Stimulated activated CD4-positive, alpha-beta T cell treated with anti-CD3 and anti-CD28 coated beads, Interleukin-4, amount 100 ng/mL, for 24 hours (primary cell): ENCODE measurements around the gene MAP4K3.

Experiments used
- DNase-seq: peaks from one replicate; pipeline ENCODE4 v3.0.0-alpha.2; 2020

Gene MAP4K3

DNA sequence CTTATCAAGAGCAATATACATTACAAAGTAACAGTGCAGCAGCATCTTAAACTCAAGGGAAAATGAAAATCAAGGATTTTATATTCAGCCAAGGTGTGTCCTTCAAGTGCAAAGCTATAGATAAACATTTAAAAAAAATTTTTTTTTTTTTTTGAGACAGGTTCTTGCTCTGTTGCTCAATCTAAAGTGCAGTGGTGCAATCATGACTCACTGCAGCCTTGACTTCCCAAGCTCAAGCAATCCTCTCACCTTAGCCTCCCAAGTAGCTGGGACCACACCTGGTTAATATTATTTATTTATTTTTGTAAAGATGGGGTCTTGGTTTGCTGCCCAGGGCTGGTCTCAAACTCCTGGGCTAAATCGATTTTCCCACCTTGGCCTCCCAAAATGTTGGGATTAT lies 202.3 kb downstream of the MAP4K3 start:
- no peak for DNase-seq

DNA sequence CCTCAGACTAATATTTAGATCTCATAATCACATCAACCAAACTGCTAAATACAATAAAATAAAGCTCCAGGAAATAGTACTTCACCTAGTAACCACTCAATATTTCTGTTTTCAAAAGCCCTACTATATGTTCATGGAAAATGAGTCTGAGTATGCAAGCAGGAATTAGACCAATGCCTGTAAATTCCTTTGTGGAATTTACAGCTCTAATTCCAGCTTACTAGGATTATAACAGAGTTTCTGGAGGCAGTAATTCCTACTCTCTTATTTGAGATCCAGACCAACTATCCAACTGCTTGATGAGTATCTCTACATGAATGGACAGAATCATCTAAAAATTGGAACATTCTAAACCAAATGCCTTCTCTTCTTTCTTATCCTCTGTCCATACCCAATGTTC lies 204.9 kb downstream of the MAP4K3 start:
- DNase-seq = no peak

DNA sequence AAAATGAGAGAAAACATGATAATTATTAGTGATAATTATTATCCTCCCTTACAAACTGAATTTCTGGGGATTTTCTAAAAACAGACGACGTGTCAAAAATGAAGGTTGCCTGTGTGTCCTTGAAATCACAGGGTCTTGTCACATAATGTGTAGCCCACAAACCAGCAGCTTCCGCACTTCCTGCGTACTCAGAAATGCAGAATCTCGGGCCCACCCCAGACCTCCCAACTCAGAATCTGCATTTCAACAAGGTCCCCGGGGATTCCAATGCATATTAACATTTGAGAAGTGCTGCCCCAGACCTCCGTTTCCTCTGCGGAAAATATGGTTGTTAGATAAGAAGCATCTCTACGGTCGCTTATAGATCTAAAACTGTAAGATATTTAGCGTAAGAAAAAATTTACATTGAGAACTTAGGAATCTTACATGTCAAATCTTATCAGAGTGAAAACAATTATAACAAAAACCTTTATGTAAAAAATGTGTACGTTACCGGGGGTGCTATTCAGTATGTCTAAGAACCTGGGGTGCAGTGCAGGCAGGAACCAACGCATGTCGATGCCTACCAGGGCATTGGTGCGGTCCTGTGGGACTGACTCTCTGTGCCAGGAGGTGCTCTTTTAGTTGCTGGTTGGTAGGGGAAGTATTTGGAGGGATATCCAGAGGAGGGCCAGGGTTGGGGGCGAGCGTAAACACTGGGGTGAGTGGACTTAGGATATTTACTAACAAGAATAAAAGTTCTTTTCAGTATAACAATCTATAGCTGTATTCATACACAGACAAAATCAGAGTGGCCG lies 208.5 kb downstream of the MAP4K3 start:
- no peak for DNase-seq

DNA sequence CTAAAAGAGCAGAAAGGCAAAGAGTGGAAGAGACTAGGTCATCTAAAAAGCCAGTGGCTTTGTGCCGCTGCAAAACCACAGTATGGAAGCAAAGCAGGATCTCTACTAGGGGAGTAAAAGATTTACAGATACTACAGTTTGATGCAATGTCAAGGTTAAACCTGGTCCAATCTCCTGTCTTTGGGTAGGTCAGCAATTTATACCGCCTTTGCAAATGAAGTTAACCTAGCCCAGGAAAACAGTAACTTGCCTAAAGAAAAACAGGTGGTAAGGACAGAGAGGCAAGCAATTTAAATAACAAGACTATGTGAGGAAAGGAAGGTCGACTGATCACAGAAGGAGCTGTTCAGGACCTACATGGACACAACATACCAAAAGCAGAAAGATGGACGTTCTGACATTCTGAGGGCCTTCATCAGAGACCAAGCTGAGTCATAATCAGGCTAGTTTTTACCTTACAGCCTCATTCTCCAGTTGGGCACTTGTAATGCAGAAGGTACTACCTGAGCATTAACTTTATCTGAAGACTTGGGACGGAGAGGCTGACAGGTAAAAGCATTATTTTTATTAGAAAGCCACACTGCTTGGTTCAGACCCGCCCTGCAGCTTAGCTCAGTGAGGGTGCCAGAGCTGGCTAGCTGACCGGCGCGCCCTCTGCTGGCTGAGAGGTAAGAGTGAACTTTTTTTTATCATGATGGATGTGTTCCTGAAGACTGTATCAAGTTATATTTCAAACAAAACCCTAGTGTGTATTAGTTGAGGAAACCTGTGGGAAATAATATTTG lies 209.3 kb downstream of the MAP4K3 start:
- DNase-seq = peak; percentile 84

DNA sequence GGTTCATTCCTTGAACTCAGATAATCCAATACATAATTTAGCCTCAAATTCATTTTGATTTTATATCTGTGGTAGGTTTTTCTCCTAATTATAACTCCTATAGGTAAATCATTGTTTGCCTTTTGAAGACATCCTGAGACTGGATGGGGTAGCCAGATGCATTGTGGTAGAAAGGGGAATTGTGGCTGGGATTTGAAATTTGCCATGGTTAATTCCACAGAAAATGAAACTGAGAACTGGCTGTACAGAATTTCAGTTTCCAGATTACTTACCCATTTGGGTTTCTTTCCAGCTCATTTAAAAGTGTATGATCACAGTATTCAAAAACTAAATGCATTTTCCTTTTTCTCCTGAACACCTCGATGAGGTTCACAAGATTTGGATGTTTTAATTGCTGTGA lies 211.5 kb downstream of the MAP4K3 start:
- DNase-seq = no peak

DNA sequence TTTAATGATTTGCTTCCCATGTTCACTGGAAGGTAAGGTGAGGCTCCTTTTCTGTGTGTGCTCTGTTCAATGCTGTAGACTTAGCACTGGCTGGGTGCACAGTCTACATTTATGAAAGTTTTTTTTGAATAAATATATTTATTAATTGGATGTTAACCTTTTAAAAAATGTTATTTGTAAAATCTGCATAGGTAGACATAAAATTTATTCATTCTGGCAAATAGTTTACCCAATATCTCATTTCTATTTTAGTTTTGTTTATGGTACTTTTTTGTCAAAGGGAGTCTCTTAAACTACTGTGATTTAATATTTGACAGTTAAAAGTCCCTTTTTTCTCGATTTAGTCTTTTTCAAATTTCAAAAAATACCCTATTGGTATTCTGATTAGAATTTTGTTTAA lies 213.2 kb downstream of the MAP4K3 start:
- DNase-seq = no peak

DNA sequence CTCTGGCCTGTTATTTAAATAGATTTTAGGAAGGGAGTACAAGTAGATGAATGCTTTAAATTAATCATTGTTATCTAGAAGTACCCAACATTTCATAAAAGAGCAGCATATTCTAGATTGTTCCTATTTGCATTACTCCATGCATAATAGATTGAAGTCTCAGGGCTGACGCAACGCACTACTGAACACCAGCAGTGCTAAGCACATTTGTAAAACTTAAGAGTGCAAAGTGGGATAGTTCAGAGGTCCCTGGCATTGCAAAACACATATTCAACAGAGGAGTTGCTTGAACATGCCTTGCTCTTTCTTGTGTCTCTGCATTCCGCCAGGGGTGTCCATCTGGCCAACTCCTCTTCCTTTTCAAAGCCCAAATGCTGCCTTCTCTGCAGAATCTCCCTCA lies 215.6 kb downstream of the MAP4K3 start:
- no peak for DNase-seq

DNA sequence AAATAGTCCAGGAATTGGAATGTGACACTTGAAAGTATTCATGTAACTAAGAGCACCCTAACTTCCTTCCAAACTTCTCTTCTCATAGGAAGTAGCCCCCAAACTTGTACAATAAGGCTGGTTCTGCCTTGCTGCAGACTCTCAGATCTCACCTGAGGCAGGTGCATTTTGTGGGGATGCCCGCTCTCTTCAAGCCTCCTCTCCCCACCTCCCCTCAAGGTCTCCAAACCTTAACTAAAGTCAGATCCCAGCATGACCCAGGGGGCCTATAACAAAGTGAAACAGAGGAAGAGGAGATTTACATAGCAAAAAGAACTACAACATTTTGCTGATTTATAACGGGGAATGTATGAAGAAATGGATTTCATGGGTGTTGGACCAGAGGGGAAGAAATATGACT lies 216.9 kb downstream of the MAP4K3 start:
- DNase-seq = no peak

DNA sequence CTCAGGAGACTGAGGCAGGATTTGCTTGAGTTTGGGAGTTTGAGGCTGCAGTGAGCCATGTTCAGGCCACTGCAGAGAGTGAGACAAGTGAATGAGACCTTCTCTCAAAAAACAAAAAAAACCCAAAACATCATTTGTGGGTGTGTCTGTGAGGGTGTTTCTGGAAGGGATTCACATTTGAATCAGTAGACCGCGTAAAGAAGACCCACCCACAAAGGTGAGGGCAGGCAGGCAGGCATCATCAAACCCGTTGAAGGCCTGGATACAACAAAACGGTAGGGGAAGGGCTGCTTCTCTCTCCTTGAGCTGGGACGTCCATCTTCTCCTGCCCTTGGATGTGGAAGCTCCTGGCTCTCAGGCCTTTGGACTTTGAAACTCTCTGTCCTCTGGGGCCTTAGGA lies 218.7 kb downstream of the MAP4K3 start:
- DNase-seq = no peak

DNA sequence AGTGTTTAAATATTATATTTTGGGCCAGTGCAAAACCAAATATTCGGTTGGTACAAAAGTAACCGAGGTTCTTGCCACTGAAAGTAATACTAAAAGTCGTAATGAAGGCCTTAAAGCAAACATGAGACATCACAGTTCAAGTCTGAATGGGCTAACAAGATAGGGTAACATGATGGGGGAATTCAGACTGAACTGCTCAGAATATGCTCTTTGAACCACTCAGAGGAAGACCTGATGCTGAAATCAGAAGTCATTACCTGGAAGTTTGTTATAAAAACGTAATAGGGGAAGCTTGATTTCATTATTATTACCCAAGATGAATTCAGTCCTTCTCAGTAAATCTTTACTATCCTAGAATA lies 219.9 kb downstream of the MAP4K3 start:
- no peak for DNase-seq

DNA sequence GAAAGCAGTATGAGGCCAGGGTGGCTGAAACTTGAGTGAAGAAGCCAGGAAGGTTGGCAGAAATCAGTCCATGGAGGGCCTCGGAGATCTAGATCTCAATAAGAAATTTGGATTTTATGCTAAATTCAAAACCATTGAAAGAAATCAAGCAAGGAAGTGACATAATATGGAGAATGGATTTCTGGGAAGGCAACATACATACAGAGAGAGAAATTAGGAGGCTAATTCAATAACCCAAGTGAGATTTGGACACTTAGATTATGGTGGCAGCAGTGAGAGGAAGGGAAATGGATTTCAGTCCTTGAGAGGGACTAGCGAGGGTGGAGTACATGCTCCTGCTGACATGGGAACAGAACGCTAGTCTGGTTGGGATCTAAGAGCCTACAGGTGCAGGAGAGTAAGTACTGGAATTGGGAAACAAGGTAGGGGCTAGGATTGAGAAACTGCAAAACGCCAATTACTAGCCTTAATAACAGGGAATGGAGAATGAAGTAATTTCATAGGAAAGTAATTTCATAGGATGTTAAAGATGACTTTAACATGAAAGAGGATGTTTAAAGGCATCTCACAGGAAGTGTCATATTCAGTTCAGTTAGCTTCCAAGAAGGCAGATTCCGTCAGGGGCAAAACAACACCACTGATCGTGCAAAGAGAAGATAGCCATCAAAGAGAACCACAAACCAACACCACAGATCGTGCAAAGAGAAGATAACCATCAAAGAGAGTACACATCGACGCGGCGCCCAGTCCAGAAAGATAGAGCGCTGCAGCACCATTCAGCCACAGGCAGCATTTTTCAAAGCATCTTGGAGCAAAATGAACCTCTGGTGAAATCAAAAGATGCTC lies 220.5 kb downstream of the MAP4K3 start:
- DNase-seq = peak; percentile 71

DNA sequence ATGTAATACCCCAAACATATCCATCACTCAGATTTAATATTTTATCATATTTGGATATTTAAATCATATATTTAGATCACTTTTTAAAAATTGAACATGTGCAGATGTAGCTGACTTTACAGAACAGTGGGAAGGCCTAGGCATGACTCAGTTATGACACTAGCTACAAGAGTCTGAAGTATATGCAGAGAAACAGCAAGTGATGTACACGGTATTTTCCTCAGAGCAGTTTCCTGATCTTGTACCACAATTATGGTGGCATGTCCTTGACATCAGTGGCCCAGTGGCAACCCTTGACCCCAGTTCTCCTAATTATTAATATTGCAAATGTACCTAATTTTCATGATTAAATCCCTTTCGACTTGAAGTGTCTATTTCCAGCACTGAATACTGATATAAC lies 221.5 kb downstream of the MAP4K3 start:
- DNase-seq = no peak

DNA sequence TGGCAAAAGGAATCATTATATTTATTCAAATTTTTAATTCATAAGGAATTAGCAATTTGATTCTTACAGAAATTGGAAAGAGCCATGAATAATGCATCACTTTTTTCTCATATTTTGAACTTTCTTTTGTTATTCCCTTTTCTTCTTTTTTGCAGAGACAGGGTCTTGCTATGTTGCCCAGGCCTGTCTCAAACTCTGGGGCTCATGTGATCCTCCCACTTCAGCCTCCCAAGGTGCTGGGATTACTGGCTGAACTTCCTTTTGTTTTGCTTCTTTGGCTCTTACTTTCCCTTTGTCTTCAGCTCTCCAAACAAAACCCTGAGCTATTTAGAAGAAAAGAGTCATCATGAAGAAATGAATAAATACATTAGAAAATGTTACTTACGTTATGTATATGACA lies 224.1 kb downstream of the MAP4K3 start:
- no peak for DNase-seq

DNA sequence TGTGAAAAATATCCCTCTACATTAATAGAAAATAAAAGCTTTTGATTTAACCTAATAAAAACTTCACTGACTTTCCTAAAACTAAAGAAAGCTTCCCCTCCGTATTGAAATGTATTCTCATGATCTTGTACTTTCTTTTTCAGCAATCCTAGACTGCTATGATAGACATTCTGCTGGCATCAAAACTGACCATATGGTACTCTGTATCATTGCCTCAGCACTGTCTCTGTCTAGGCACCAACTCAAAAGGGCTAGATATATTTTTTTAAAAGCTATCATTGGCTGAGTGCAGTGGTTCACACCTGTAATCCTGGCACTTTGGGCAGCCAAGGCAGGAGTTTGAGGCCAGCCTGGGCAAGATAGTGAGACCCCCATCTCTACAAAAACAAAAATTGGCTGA lies 226.2 kb downstream of the MAP4K3 start:
- DNase-seq = no peak

DNA sequence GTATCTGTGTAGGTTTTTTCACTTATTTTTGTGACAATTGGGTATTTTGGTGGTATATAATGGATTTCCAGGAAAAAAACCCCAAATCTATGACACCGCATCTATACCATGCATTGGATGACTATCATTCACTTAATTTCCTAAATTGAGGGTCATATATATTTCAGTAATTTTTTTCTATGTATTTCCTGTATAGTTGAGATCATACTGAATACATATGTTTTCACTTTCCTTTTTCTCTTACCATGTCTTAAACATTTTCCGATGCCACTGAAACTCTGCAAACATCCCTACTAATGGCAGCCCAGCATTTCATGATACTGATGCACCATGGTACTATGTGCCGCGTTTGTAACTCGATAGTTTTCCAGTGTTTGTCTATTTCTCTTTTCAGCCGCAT lies 233.7 kb downstream of the MAP4K3 start:
- no peak for DNase-seq

DNA sequence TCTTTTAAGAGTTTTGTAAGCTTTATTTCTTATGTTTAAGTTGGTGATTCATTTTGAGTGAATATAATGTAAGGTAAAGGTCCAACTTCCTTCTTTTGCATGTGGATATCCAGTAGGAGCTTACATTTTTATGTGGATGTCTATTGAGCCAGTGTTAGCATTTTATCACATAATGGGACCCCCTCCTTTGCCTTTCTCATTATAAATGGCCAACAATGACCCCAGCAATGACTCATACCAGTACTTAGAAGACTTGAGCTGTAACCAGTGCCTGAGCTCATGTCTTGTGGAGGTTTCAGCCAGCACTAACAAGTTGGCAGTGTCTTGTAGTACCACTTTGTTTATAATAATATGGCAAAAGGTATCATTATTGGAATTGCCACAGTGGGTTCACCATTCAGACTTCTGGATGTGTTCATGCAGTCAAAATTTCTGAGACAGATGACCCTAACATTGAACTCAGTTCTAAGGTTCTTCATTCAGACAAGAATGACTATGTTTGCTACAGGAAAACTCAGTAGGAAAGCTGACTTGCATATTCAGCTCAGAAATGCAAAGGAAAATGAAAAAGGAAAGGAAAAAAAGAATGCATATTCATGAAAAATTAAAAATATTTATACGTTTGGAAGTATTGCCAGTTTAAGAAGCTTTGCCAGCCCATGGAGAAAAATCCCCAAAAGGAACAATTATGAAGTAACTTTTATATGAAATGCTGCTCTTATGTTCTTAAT lies 234.3 kb downstream of the MAP4K3 start:
- no peak for DNase-seq
